GM12878 (cell line): ENCODE data around the gene SCAMP5. TPM values are rescaled to one million over a fixed set of nuclear protein-coding genes. Genes with fewer than 3 reads are reported as not detected.

Source experiments
- ATF7 ChIP-seq: fragments of 450-650 bp; IDR thresholded peaks from 2 replicates; pipeline ENCODE4 v1.6.1; 2016; ENCODE audit warnings: low read depth, mild to moderate bottlenecking
- BACH1 ChIP-seq: fragments of 450-650 bp; IDR thresholded peaks from 2 replicates; pipeline ENCODE4 v1.6.1; 2017; ENCODE audit warnings: mild to moderate bottlenecking, borderline replicate concordance
- BRCA1 ChIP-seq: IDR thresholded peaks from 2 replicates; pipeline ENCODE4 v1.6.1; 2011; ENCODE audit warnings: low read depth, low read length, improper control_type of control experiment
- CEBPB ChIP-seq, 2 experiments: fragments of 150-350 bp in 1 of 2; IDR thresholded peaks; 2 replicates each; pipeline ENCODE4 v1.6.1; 2012 to 2014; ENCODE audit warnings: low read depth in 2 of 2, low read length in 2 of 2, borderline replicate concordance in 1 of 2, inconsistent platforms in 1 of 2
- CREM ChIP-seq: IDR thresholded peaks from 2 replicates; pipeline ENCODE4 v1.6.1; 2014; ENCODE audit warnings: antibody characterized with exemption, low read depth
- HDAC2 ChIP-seq: fragments of 200-600 bp; sonication (generic); IDR thresholded peaks from 2 replicates; pipeline ENCODE4 v1.6.1; 2017
- LARP7 ChIP-seq: fragments of 450-650 bp; IDR thresholded peaks from 2 replicates; pipeline ENCODE4 v1.6.1; 2017; ENCODE audit warnings: mild to moderate bottlenecking
- NFIC ChIP-seq: IDR thresholded peaks from 2 replicates; pipeline ENCODE4 v1.6.1; 2012; ENCODE audit warnings: low read depth, mild to moderate bottlenecking, inconsistent platforms, low read length, moderate library complexity
- NFXL1 ChIP-seq: fragments of 450-650 bp; IDR thresholded peaks from 2 replicates; pipeline ENCODE4 v1.6.1; 2017; ENCODE audit warnings: antibody characterized with exemption, mild to moderate bottlenecking, borderline replicate concordance
- POLR2A ChIP-seq: IDR thresholded peaks from 2 replicates; pipeline ENCODE4 v1.6.1; 2011; ENCODE audit warnings: low read depth, mild to moderate bottlenecking, low read length
- PRDM15 ChIP-seq: fragments of 450-650 bp; formaldehyde crosslinking; IDR thresholded peaks from 2 replicates; pipeline ENCODE4 v1.4.0; 2020; ENCODE audit warnings: mild to moderate bottlenecking, moderate library complexity
- SP1 ChIP-seq: IDR thresholded peaks from one replicate; pipeline ENCODE4 v1.6.1; 2011; ENCODE audit warnings: low read depth, low read length
- SREBF2 ChIP-seq: IDR thresholded peaks from 2 replicates; pipeline ENCODE4 v1.6.1; 2012; ENCODE audit warnings: mild to moderate bottlenecking, low read length
- TCF7 ChIP-seq: IDR thresholded peaks from 2 replicates; pipeline ENCODE4 v1.6.1; 2014; ENCODE audit warnings: antibody characterized with exemption, borderline replicate concordance
- ZBED1 ChIP-seq: IDR thresholded peaks from 2 replicates; pipeline ENCODE4 v1.6.1; 2016; ENCODE audit warnings: borderline replicate concordance
- ZNF217 ChIP-seq: fragments of 450-650 bp; IDR thresholded peaks from 2 replicates; pipeline ENCODE4 v1.6.1; 2017; ENCODE audit warnings: antibody characterized with exemption, mild to moderate bottlenecking
- ZNF274 ChIP-seq: IDR thresholded peaks from one replicate; pipeline ENCODE4 v1.8.0; 2011; ENCODE audit not compliant: insufficient read length, insufficient read depth
- polyA plus RNA-seq, 11 experiments: library from polyadenylated mRNA; depleted of rRNA in 4 of 11; unstranded in 6 of 11; stranded (reverse) in 5 of 11; fragments of >200 nt; fragmentation: Nextera tagmentation in 4 of 11; fragmentation: Illumina TruSeq in 1 of 11; extraction: Ambion mirVana in 4 of 11; extraction: Trizol in 1 of 11; gene quantifications; 1 replicate in 1 of 11; 2 replicates in 10 of 11; pipeline versions ENCODE4 v1.2.1 to v1.2.3, GENCODE V29; 2011 to 2016; ENCODE audit warnings: inconsistent platforms in 2 of 11, missing spikeins in 2 of 11, low read depth in 1 of 11
- total RNA-seq, 4 experiments: library from RNA; depleted of rRNA in 3 of 4; stranded (reverse); fragments of >200 nt in 3 of 4; fragmentation: Illumina TruSeq in 1 of 4; extraction: Trizol in 1 of 4; gene quantifications; 2 replicates each; pipeline versions ENCODE4 v1.2.1 to v1.2.3, GENCODE V29; 2013 to 2021
- TF ChIP-seq, protein P1 (sequence below): IDR thresholded peaks from 2 replicates; pipeline ENCODE4 v1.6.1; 2011; ENCODE audit warnings: borderline replicate concordance, low read depth, mild to moderate bottlenecking, moderate library complexity, low read length; ENCODE audit not compliant: insufficient read depth, poor library complexity, severe bottlenecking
- TF ChIP-seq, protein P2 (sequence below): IDR thresholded peaks from 2 replicates; pipeline ENCODE4 v1.6.1; 2011; ENCODE audit warnings: mild to moderate bottlenecking, low read depth, low read length, moderate library complexity; ENCODE audit not compliant: insufficient replicate concordance
- TF ChIP-seq, protein P3 (sequence below): fragments of 450-650 bp; IDR thresholded peaks from 2 replicates; pipeline ENCODE4 v1.6.1; 2017; ENCODE audit warnings: antibody characterized with exemption, mild to moderate bottlenecking, moderate library complexity
- TF ChIP-seq, protein P4 (sequence below): fragments of 450-650 bp; IDR thresholded peaks from 2 replicates; pipeline ENCODE4 v1.6.1; 2017; ENCODE audit warnings: borderline replicate concordance

Gene SCAMP5
- total and polyA plus RNA-seq, 10 of the 15 experiments (the other 5 are each of a cell fraction or from before 2014, with no cell fraction given) = 1.6 to 41.6 (median 16.9) TPM

DNA sequence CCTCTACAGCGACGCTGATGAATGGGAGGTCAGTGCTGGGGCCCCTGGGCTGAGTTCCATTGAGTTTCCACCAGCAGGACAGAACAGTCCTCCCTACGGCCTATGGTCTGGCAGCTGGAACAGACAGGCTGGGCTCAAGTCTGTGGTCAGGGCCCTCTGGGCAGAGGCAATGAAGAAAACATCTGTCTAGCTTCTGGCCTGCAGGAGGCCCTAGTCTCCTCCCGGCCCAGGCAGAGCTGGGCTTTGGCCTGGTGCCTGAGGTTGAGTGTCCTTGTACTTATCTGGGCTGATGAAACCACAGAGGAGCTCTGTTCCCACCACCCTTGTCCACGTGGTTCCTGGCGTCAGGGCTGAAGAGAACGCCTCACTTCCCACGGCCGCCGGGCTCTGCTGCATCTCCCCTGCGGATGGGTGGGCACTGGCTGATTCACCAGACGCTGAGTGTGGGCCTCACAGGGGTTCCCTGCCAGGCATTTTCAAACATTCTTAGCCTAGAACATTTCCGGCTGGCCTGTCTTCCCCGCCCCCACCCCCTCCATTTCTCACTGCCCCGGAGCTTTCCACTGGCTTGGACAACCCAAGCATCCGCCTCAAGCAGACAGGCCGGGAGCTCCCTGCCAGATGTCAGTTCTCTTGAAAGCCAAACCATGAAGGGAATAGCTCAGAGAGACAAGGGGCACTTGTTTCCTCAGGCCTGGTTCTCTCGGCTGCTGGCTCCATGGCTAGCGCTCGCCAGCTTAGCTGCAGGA lies 48.3 kb downstream of the SCAMP5 start (continued):
- TF ChIP-seq ATF7 (no peak), SP1 (no peak), NFXL1 (no peak), CEBPB (IDR thresholded peaks at IDR 0.05; ENCODE audit: borderline replicate concordance in 1 of 2, low read depth in 2 of 2, low read length in 2 of 2) (no peak), BACH1 (peak; percentile 29; the same call in 1 of the 2 replicates), ZNF217 (no peak), NFIC (no peak), LARP7 (no peak), HDAC2 (no peak), CREM (peak; percentile 65; the same call in 1 of the 2 replicates), PRDM15 (CRISPR knock-in tag) (no peak), SREBF2 (no peak), ZBED1 (peak; percentile 22), ZNF274 (no peak), BRCA1 (no peak), TCF7 (no peak), POLR2A (peak; percentile 57)
- TF ChIP-seq, protein P1, sequence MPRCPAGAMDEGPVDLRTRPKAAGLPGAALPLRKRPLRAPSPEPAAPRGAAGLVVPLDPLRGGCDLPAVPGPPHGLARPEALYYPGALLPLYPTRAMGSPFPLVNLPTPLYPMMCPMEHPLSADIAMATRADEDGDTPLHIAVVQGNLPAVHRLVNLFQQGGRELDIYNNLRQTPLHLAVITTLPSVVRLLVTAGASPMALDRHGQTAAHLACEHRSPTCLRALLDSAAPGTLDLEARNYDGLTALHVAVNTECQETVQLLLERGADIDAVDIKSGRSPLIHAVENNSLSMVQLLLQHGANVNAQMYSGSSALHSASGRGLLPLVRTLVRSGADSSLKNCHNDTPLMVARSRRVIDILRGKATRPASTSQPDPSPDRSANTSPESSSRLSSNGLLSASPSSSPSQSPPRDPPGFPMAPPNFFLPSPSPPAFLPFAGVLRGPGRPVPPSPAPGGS = peak; percentile 95
- TF ChIP-seq, protein P2, sequence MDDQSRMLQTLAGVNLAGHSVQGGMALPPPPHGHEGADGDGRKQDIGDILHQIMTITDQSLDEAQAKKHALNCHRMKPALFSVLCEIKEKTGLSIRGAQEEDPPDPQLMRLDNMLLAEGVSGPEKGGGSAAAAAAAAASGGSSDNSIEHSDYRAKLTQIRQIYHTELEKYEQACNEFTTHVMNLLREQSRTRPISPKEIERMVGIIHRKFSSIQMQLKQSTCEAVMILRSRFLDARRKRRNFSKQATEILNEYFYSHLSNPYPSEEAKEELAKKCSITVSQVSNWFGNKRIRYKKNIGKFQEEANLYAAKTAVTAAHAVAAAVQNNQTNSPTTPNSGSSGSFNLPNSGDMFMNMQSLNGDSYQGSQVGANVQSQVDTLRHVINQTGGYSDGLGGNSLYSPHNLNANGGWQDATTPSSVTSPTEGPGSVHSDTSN = peak; percentile 66
- TF ChIP-seq, protein P3, sequence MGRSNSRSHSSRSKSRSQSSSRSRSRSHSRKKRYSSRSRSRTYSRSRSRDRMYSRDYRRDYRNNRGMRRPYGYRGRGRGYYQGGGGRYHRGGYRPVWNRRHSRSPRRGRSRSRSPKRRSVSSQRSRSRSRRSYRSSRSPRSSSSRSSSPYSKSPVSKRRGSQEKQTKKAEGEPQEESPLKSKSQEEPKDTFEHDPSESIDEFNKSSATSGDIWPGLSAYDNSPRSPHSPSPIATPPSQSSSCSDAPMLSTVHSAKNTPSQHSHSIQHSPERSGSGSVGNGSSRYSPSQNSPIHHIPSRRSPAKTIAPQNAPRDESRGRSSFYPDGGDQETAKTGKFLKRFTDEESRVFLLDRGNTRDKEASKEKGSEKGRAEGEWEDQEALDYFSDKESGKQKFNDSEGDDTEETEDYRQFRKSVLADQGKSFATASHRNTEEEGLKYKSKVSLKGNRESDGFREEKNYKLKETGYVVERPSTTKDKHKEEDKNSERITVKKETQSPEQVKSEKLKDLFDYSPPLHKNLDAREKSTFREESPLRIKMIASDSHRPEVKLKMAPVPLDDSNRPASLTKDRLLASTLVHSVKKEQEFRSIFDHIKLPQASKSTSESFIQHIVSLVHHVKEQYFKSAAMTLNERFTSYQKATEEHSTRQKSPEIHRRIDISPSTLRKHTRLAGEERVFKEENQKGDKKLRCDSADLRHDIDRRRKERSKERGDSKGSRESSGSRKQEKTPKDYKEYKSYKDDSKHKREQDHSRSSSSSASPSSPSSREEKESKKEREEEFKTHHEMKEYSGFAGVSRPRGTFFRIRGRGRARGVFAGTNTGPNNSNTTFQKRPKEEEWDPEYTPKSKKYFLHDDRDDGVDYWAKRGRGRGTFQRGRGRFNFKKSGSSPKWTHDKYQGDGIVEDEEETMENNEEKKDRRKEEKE = no peak
- TF ChIP-seq, protein P4, sequence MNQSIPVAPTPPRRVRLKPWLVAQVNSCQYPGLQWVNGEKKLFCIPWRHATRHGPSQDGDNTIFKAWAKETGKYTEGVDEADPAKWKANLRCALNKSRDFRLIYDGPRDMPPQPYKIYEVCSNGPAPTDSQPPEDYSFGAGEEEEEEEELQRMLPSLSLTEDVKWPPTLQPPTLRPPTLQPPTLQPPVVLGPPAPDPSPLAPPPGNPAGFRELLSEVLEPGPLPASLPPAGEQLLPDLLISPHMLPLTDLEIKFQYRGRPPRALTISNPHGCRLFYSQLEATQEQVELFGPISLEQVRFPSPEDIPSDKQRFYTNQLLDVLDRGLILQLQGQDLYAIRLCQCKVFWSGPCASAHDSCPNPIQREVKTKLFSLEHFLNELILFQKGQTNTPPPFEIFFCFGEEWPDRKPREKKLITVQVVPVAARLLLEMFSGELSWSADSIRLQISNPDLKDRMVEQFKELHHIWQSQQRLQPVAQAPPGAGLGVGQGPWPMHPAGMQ = no peak
